Stimulated activated CD4-positive, alpha-beta T cell treated with anti-CD3 and anti-CD28 coated beads, Interleukin-12 subunit alpha, Interleukin-12 subunit beta, amount 100 ng/mL, for 24 hours (primary cell): Measurements from ENCODE around the gene LRCH1.
"Not testable (repeated sequence)": the region's sequence is repeated elsewhere in the genome, so short reads cannot be mapped to it uniquely, and the experiment has no call there.

ENCODE experiments used
- DNase-seq, 2 experiments: peaks; one replicate each; pipeline ENCODE4 v3.0.0-alpha.2; 2020; ENCODE audit warnings: low read depth in 2 of 2

Gene LRCH1

GRCh38 chr13:46552889-46553520 is at the start of gene LRCH1:
LRCH1 (plus strand) TSS chr13:46553170; CDS start chr13:46553397, 227 bp downstream.
- peak; percentile 72 to 86 for DNase-seq

GRCh38 chr13:46504036-46504435 is 48.9 kb upstream of the LRCH1 start:
- no peak for DNase-seq

- no peak for DNase-seq
Observed at GRCh38 chr13:46507981-46508380, 45.0 kb upstream of the LRCH1 start.

- DNase-seq, result no peak
Observed at GRCh38 chr13:46509981-46510380, 43.0 kb upstream of the LRCH1 start.

- no peak for DNase-seq
Observed at GRCh38 chr13:46515803-46516202, 37.2 kb upstream of the LRCH1 start.

GRCh38 chr13:46516599-46517338 is 36.2 kb upstream of the LRCH1 start:
- no peak for DNase-seq

- not testable (repeated sequence) for DNase-seq
Observed at GRCh38 chr13:46517748-46518147, 35.2 kb upstream of the LRCH1 start.

GRCh38 chr13:46519182-46519581 is 33.8 kb upstream of the LRCH1 start:
- no peak for DNase-seq

GRCh38 chr13:46520166-46520565 is 32.8 kb upstream of the LRCH1 start:
- DNase-seq, result no peak

- DNase-seq, result no peak
Observed at GRCh38 chr13:46521486-46521885, 31.5 kb upstream of the LRCH1 start.

- DNase-seq, result no peak
Observed at GRCh38 chr13:46521921-46522747, 30.8 kb upstream of the LRCH1 start.

GRCh38 chr13:46522748-46523030 is 30.3 kb upstream of the LRCH1 start:
- no peak for DNase-seq

- DNase-seq, result no peak
Observed at GRCh38 chr13:46523972-46524752, 28.8 kb upstream of the LRCH1 start.

GRCh38 chr13:46526100-46526735 is 26.8 kb upstream of the LRCH1 start:
- no peak for DNase-seq

GRCh38 chr13:46526740-46527139 is 26.2 kb upstream of the LRCH1 start:
- DNase-seq, result no peak

GRCh38 chr13:46527237-46527636 is 25.7 kb upstream of the LRCH1 start:
- no peak for DNase-seq

GRCh38 chr13:46529216-46529919 is 23.6 kb upstream of the LRCH1 start:
- DNase-seq, result no peak

GRCh38 chr13:46530084-46530935 is 22.7 kb upstream of the LRCH1 start:
- no peak for DNase-seq

- no peak for DNase-seq
Observed at GRCh38 chr13:46531953-46532352, 21.0 kb upstream of the LRCH1 start.

- DNase-seq, result no peak
Observed at GRCh38 chr13:46535002-46535401, 18.0 kb upstream of the LRCH1 start.
